Measurements from ENCODE around the gene KXD1. TPM values are rescaled to one million over a fixed set of nuclear protein-coding genes. Genes with fewer than 3 reads are reported as not detected.
"Not testable (repeated sequence)": the region's sequence is repeated elsewhere in the genome, so short reads cannot be mapped to it uniquely, and the experiment has no call there.

Gene KXD1
- total RNA-seq, 1 experiment from 2014 or later, result 195 TPM

- DNase-seq (ENCODE audit: low read depth), result no peak
Measured at GRCh38 chr19:18533058-18533457, 24.6 kb upstream of the KXD1 start.

GRCh38 chr19:18536475-18536874 is 21.2 kb upstream of the KXD1 start:
- DNase-seq (ENCODE audit: low read depth), result no peak

GRCh38 chr19:18537431-18537830 is 20.2 kb upstream of the KXD1 start:
- no peak for DNase-seq (ENCODE audit: low read depth)

GRCh38 chr19:18538115-18538514 is 19.6 kb upstream of the KXD1 start:
- DNase-seq (ENCODE audit: low read depth), result no peak

- DNase-seq (ENCODE audit: low read depth), result no peak
Measured at GRCh38 chr19:18539372-18539771, 18.3 kb upstream of the KXD1 start.

- DNase-seq (ENCODE audit: low read depth), result not testable (repeated sequence)
Measured at GRCh38 chr19:18540200-18540599, 17.5 kb upstream of the KXD1 start.

GRCh38 chr19:18541258-18541991 is 16.2 kb upstream of the KXD1 start:
- DNase-seq (ENCODE audit: low read depth), result no peak

GRCh38 chr19:18541992-18542940 is 15.4 kb upstream of the KXD1 start:
- no peak for DNase-seq (ENCODE audit: low read depth)

GRCh38 chr19:18542941-18543813 is 14.5 kb upstream of the KXD1 start, which contains the start of gene FKBP8:
Gene FKBP8, minus strand, starts transcription at chr19:18543573. Its CDS starts 1,603 bp downstream, at chr19:18541970.
- DNase-seq (ENCODE audit: low read depth), result peak; percentile 71

- DNase-seq (ENCODE audit: low read depth), result peak; percentile 74
Measured at GRCh38 chr19:18543814-18544475, 13.7 kb upstream of the KXD1 start.

GRCh38 chr19:18551631-18552030 is 6.0 kb upstream of the KXD1 start:
- no peak for DNase-seq (ENCODE audit: low read depth)

GRCh38 chr19:18558202-18558555 is 509 bp downstream of the KXD1 start:
- DNase-seq (ENCODE audit: low read depth), result no peak

GRCh38 chr19:18558604-18559003 is 934 bp downstream of the KXD1 start:
- no peak for DNase-seq (ENCODE audit: low read depth)

- no peak for DNase-seq (ENCODE audit: low read depth)
Measured at GRCh38 chr19:18559685-18560084, 2.0 kb downstream of the KXD1 start.

GRCh38 chr19:18562086-18562485 is 4.4 kb downstream of the KXD1 start:
- no peak for DNase-seq (ENCODE audit: low read depth)

- no peak for DNase-seq (ENCODE audit: low read depth)
Measured at GRCh38 chr19:18566953-18567352, 9.3 kb downstream of the KXD1 start.

- no peak for DNase-seq (ENCODE audit: low read depth)
Measured at GRCh38 chr19:18568367-18568766, 10.7 kb downstream of the KXD1 start.

GRCh38 chr19:18571564-18572344 is 14.1 kb downstream of the KXD1 start, which contains the start of gene UBA52:
Gene UBA52, plus strand, starts transcription at chr19:18571857. Its CDS starts 1,444 bp downstream, at chr19:18573301.
- peak; percentile 97 for DNase-seq (ENCODE audit: low read depth)

GRCh38 chr19:18574691-18575291 is 17.1 kb downstream of the KXD1 start:
- no peak for DNase-seq (ENCODE audit: low read depth)
